ENCODE data around the gene DNAAF1. TPM values are rescaled to one million over a fixed set of nuclear protein-coding genes. Genes with fewer than 3 reads are reported as not detected.
"Not testable (repeated sequence)": the region's sequence is repeated elsewhere in the genome, so short reads cannot be mapped to it uniquely, and the experiment has no call there.

Gene DNAAF1
- total and polyA plus RNA-seq, 5 donors = 0.14 to 0.68 (median 0.28) TPM; not detected in 2

DNA sequence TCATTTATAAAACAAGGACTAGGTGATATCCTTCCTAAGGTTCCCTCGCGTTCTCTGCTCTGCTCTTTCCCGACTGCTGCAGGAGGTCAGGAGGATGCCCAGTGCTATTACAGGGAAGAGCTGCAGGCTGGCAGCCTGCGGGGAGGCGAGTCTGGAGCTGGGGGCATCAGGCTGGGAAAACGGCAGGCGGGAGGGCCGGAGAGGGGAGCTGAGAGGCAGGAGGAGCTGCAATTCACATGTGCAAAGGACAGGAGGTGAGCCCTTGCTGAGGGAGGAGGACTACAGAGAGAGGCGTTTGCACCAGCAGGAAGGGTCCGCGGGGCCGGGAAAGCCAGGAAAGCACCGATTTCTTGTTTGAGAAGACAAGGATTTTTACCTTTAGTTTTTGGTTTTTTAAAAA is 54.0 kb downstream of the DNAAF1 start:
- Histone ChIP-seq H3K4me1 (ENCODE audit: control insufficient read depth, insufficient read depth, low read length) (no peaks in the 10 kb centered on the region), H3K27ac (ENCODE audit: low read length) (no peak overlapping the region), H3K4me3 (ENCODE audit: low read length) (no peak overlapping the region), H3K9me3 (ENCODE audit: control insufficient read depth, low read length) (no peaks in the 10 kb centered on the region), H3K27me3 (ENCODE audit: control insufficient read depth, insufficient read depth) (no peaks in the 10 kb centered on the region)
- 58% methylated on average over 13 of the region's 13 CpGs for WGBS
- intact Hi-C loops (cut with DNase I) = no loop called here
- ATAC-seq (no peak), DNase-seq (no peak)

DNA sequence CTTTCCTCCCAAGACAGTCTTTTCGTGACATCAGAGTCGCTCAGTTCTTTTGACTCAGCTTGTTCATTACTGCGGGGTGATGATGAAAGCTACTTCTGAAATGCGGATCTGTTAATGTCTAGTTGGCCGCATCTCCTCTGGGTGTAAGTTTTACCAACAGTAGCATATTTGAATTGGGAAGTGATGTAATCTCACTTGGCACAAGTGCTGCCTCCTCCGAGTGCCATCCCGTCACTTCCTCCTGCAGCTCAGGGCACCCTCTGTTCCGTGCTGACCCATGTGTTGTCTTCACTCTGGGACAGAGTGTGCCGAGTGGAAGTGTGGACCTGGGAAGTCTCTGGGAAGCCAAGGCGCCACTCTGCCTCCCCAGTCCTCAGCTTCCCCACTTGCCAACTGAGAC is 54.8 kb downstream of the DNAAF1 start:
- H3K27ac ChIP-seq (ENCODE audit: low read length) = no peak overlapping the region

DNA sequence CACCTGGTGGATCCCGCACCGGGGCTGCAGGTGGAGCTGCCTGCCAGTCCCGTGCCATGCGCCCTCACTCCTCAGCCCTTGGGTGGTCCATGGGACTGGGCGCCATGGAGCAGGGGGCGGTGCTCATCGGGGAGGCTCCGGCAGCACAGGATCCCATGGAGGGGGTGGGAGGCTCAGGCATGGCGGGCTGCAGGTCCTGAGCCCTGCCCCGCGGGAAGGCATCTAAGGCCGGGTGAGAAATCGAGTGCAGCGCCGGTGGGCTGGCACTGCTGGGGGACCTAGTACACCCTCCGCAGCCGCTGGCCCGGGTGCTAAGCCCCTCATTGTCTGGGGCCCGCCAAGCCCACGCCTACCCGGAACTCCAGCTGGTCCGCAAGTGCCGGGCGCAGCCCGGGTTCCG is 59.4 kb downstream of the DNAAF1 start:
- ATAC-seq; H3K9me3 ChIP-seq (ENCODE audit: control insufficient read depth, low read length); H3K4me3 ChIP-seq (ENCODE audit: low read length); H3K27me3 ChIP-seq (ENCODE audit: control insufficient read depth, insufficient read depth); intact Hi-C loops (cut with DNase I); H3K27ac ChIP-seq (ENCODE audit: low read length); H3K4me1 ChIP-seq (ENCODE audit: control insufficient read depth, insufficient read depth, low read length); DNase-seq: not testable (repeated sequence)
- 96% methylated on average over 26 of the region's 26 CpGs for WGBS

More for the DNA sequence above, 54.8 kb downstream of the DNAAF1 start:
- Histone ChIP-seq H3K9me3 (ENCODE audit: control insufficient read depth, low read length) (no peaks in the 10 kb centered on the region), H3K4me3 (ENCODE audit: low read length) (no peak overlapping the region), H3K27me3 (ENCODE audit: control insufficient read depth, insufficient read depth) (no peaks in the 10 kb centered on the region), H3K4me1 (ENCODE audit: control insufficient read depth, insufficient read depth, low read length) (no peaks in the 10 kb centered on the region)
- intact Hi-C loops (cut with DNase I) = no loop called here
- peak; percentile 65 to 70 for ATAC-seq
- WGBS = 72% methylated on average over 10 of the region's 10 CpGs
- peak in 1 of 3 donors; percentile 70 for DNase-seq

DNA sequence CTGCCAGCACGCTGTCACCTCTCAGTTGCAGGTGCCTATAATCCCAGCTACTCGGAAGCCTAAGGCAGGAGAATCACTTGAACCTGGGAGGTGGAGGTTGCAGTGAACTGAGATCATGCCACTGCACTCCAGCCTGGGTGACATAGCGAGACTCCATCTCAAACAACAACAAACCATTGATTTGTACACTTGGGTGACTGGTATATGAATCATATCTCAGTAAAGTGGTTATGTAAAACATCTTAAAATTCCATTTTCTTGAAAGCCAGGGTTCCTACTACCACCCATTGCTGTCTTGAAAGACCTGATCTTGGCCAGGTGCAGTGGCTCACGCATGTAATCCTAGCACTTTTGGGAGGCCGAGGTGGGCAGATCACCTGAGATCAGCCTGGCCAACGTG is 60.0 kb downstream of the DNAAF1 start:
- H3K4me3 ChIP-seq (ENCODE audit: low read length); H3K27me3 ChIP-seq (ENCODE audit: control insufficient read depth, insufficient read depth); ATAC-seq; H3K4me1 ChIP-seq (ENCODE audit: control insufficient read depth, insufficient read depth, low read length); H3K9me3 ChIP-seq (ENCODE audit: control insufficient read depth, low read length); DNase-seq; intact Hi-C loops (cut with DNase I); H3K27ac ChIP-seq (ENCODE audit: low read length): not testable (repeated sequence)
- 96% methylated on average over 6 of the region's 6 CpGs for WGBS

DNA sequence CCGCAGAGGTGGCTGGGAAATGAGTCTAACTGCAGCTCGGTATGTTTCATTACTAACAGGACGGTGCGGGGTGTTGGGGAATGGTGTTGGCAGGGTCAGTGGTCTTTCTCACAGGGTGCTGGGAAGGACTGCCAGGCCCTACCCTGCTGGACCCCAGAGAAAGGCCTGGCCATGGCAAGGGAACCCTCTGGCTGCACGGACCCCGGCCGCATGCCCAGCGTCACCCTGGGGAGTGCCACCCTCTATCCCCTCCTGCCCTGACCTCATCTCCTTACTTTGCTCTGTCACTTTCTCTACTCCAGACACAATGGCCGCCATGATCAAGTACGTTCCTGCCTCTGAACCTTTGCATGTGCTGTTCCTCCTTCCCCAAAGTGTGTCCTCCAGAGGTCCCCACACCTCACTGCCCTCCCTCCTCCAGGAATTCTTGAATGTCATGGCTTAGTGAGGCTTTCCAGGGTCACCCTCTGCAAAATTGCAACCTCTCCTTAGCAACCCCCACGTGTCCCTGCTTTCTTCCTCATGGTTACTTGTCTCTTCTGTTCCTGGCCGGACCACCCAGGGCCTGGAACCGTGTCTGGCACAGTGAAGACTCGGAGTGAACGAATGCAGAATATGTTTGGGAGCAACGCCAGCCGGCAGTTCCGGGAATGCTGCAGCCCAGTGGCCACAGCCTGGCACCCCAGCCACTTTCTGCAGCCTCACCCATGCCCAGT is 61.0 kb downstream of the DNAAF1 start:
- no peak overlapping the region for H3K27ac ChIP-seq (ENCODE audit: low read length)
- ATAC-seq = peak in 1 of 2 donors; percentile 26
- no peaks in the 10 kb centered on the region for H3K4me1 ChIP-seq (ENCODE audit: control insufficient read depth, insufficient read depth, low read length)
- intact Hi-C loops (cut with DNase I) = no loop called here
- DNase-seq = no peak
- no peak overlapping the region for H3K4me3 ChIP-seq (ENCODE audit: low read length)
- 88% methylated on average over 18 of the region's 18 CpGs for WGBS
- H3K27me3 ChIP-seq (ENCODE audit: control insufficient read depth, insufficient read depth) = no peaks in the 10 kb centered on the region
- no peaks in the 10 kb centered on the region for H3K9me3 ChIP-seq (ENCODE audit: control insufficient read depth, low read length)

DNA sequence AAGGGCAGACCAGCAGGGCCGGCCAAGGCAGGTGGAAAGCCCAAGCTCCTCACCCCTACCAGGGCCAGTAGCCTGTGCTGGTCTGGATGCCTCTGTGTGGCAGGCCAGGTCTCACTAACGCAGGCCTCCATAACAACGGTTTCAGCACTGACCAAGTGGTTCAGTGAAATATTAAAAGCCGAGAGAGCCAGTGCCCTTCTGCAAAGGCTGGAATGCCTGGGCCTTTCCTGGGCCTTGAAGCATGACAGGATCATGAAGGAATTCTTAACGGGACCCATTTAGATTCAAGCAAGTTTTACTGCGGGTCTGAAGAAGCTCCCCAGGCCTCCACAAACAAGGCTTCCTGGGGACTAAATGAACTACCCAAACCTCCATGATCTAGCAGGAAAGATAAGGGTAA is 62.1 kb downstream of the DNAAF1 start:
- no peak for DNase-seq
- ATAC-seq = no peak
- Histone ChIP-seq H3K4me3 (ENCODE audit: low read length) (no peak overlapping the region), H3K27ac (ENCODE audit: low read length) (no peak overlapping the region), H3K9me3 (ENCODE audit: control insufficient read depth, low read length) (no peaks in the 10 kb centered on the region), H3K27me3 (ENCODE audit: control insufficient read depth, insufficient read depth) (no peaks in the 10 kb centered on the region), H3K4me1 (ENCODE audit: control insufficient read depth, insufficient read depth, low read length) (no peaks in the 10 kb centered on the region)
- intact Hi-C loops (cut with DNase I) = no loop called here
- WGBS = 68% methylated on average over 6 of the region's 6 CpGs

DNA sequence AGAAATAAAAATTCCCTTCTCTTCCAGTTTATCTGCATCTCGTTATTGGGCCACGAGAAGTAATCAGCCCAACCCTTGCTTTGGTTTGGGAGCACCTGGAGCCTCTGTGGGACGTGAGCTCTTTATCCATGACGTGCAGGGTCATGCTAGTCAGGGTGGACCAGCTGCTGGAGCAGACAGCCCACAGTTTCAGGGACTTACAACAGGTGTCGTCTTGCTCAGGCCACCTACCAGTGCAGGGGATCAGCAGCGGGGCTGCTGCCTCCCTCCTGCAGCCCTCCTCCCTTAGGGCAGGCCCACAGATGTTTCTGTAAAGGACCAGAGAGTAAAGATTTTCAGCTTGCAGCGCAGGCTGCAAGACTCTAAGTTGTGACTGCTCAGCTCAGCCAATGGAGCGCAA is 62.8 kb downstream of the DNAAF1 start:
- Histone ChIP-seq H3K27ac (ENCODE audit: low read length) (no peak overlapping the region), H3K27me3 (ENCODE audit: control insufficient read depth, insufficient read depth) (no peaks in the 10 kb centered on the region)
- WGBS = 76% methylated on average over 8 of the region's 8 CpGs

DNA sequence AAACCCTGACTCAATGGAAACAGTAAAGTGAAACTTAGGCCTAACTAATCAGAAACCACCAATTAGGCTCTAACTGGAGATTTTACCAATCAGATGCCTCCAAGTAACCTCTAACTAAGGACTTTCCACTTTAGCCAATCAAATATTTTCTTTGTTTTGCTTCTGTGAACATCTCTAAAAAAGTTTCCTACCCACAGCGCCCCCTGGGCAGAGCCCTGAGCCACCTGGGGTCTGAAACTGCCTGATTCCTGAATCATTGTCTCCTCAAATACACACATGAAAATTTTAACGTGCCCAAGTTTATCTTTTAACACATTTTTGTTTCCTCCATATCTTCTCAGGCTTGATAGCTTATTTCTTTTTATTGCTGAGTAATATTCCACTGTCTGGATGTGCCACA is 64.9 kb downstream of the DNAAF1 start:
- Histone ChIP-seq H3K4me3 (ENCODE audit: low read length) (no peak overlapping the region), H3K9me3 (ENCODE audit: control insufficient read depth, low read length) (no peaks in the 10 kb centered on the region), H3K4me1 (ENCODE audit: control insufficient read depth, insufficient read depth, low read length) (no peaks in the 10 kb centered on the region), H3K27me3 (ENCODE audit: control insufficient read depth, insufficient read depth) (no peaks in the 10 kb centered on the region), H3K27ac (ENCODE audit: low read length) (no peak overlapping the region)
- no peak for DNase-seq
- ATAC-seq = no peak
- intact Hi-C loops (cut with DNase I) = no loop called here
- 67% methylated on average over 2 of the region's 2 CpGs for WGBS

More for the DNA sequence above, 62.8 kb downstream of the DNAAF1 start:
- H3K9me3 ChIP-seq (ENCODE audit: control insufficient read depth, low read length) = no peaks in the 10 kb centered on the region
- DNase-seq = no peak
- ATAC-seq = no peak
- intact Hi-C loops (cut with DNase I) = no loop called here
- no peak overlapping the region for H3K4me3 ChIP-seq (ENCODE audit: low read length)
- H3K4me1 ChIP-seq (ENCODE audit: control insufficient read depth, insufficient read depth, low read length) = no peaks in the 10 kb centered on the region

DNA sequence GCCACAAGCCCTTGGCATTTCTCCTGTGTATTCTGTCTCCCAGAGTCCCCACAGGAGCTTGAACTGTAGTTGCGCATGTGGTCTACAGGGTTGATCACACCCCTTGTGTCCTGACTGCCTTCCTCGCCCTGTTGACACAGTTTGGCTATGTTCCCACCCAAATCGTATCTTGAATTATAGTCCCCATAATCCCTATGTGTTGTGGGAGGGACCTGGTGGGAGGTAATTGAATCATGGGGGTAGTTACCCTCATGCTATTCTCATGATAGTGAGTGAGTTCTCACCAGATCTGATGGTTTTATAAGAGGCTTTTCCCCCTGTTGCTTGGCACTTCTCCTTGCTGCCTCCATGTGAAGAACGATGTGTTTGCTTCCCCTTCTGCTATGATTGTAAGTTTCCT is 67.0 kb downstream of the DNAAF1 start:
- Histone ChIP-seq H3K27me3 (ENCODE audit: control insufficient read depth, insufficient read depth) (no peaks in the 10 kb centered on the region), H3K27ac (ENCODE audit: low read length) (no peak overlapping the region), H3K4me3 (ENCODE audit: low read length) (no peak overlapping the region), H3K4me1 (ENCODE audit: control insufficient read depth, insufficient read depth, low read length) (no peaks in the 10 kb centered on the region), H3K9me3 (ENCODE audit: control insufficient read depth, low read length) (no peaks in the 10 kb centered on the region)
- intact Hi-C loops (cut with DNase I) = no loop called here
- ATAC-seq (no peak), DNase-seq (no peak)
- 63% methylated on average over 4 of the region's 4 CpGs for WGBS

DNA sequence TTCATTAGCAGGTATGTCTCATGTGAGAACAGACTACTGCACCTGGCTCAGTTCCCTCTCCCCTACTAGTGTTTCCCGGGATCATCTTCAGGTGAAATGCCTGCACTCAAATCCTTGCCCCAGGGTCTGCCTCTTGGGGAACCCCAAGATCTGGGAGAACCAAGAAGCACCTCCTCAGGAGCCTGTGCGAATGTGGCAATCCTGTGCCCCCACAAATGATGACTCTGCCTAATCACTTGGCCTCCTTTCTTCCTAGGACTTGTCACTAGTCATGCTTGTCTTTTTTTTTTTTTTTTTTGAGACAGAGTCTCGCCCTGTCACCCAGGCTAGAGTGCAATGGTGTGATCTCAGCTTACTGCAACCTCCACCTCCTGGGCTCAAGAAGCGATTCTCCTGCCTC is 67.5 kb downstream of the DNAAF1 start:
- no peak for ATAC-seq
- no peaks in the 10 kb centered on the region for H3K27me3 ChIP-seq (ENCODE audit: control insufficient read depth, insufficient read depth)
- H3K4me1 ChIP-seq (ENCODE audit: control insufficient read depth, insufficient read depth, low read length) = no peaks in the 10 kb centered on the region
- H3K4me3 ChIP-seq (ENCODE audit: low read length) = no peak overlapping the region
- DNase-seq = no peak
- 95% methylated on average over 4 of the region's 4 CpGs for whole genome bisulfite sequencing
- no peak overlapping the region for H3K27ac ChIP-seq (ENCODE audit: low read length)
- intact Hi-C loops (cut with DNase I) = no loop called here
- H3K9me3 ChIP-seq (ENCODE audit: control insufficient read depth, low read length) = no peaks in the 10 kb centered on the region

DNA sequence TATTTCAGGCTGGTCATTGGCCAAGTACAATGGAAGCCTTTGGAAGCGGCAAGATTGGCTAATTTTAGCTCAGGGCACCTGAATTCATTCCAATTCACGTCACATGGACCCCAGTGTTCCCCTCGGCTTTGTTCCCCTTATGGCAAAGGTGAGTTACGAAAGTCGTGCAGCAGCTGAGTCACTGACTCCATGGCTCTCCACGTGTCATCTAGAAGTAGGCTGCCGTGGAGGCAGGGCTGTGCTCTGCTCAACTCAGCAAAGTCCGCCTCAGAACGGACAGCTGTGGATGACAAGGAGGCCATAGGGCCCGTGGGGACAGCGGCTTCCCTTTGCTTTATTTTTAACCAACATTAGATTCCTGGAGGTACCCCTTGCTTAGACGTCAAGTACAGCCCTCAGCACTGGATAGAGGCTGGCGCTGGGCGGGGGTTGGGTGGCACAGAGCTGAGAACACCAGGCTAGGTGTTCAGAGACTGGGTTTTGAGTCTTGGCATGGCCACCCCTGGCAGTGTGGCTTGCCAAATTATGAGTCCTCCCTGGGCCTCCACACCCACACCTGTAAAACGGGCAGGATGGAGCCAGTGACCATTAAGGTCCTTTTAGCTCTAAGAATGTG is 69.5 kb downstream of the DNAAF1 start:
- peak; percentile 32 to 57 for ATAC-seq
- Histone ChIP-seq H3K4me3 (ENCODE audit: low read length) (no peak overlapping the region), H3K27me3 (ENCODE audit: control insufficient read depth, insufficient read depth) (no peaks in the 10 kb centered on the region), H3K4me1 (ENCODE audit: control insufficient read depth, insufficient read depth, low read length) (no peaks in the 10 kb centered on the region), H3K9me3 (ENCODE audit: control insufficient read depth, low read length) (no peaks in the 10 kb centered on the region), H3K27ac (ENCODE audit: low read length) (no peak overlapping the region)
- WGBS = 64% methylated on average over 15 of the region's 15 CpGs
- peak in 1 of 3 donors; percentile 39 for DNase-seq
- intact Hi-C loops (cut with DNase I) = no loop called here
